22Rv1 (cell line): Measurements from ENCODE around the gene DDR1.

ENCODE experiments used
- CTCF ChIP-seq: fragments of 450-650 bp; IDR thresholded peaks from 2 replicates; pipeline ENCODE4 v1.5.1; 2017; ENCODE audit warnings: mild to moderate bottlenecking
- ZFX ChIP-seq: fragments of 450-650 bp; IDR thresholded peaks from 2 replicates; pipeline ENCODE4 v1.6.1; 2017; ENCODE audit warnings: antibody characterized with exemption, borderline replicate concordance

DNA sequence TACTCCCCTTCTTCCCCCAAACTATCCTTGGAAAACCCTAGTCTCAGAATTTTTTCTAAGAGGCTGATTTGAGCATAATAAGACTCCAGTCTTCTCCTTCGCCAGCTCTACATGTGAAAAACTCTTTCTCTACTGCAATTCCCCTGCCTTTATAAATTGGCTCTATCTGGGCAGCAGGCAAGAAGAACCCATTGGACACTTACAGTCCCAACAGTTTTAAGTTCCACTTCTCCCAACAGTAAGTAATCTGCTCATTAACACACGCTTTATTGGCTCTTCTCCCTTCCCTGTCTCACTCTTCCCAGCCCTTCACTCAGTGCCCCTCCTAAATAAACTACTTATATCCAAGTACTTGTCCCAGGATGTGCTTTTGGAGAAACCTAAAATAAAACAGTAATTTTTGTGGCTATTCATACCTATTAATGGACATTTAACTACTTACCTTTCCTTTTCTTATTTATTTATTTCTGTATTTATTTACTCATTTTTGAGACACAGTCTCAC lies 11.1 kb upstream of the DDR1 start:
- TF ChIP-seq CTCF: no peak
- no peak for TF ChIP-seq ZFX
